ENCODE data around the gene MFN2. TPM values are rescaled to one million over a fixed set of nuclear protein-coding genes. Genes with fewer than 3 reads are reported as not detected.

Gene MFN2
- total and polyA plus RNA-seq, 4 donors, result 26.7 to 70.8 (median 39.9) TPM

DNA sequence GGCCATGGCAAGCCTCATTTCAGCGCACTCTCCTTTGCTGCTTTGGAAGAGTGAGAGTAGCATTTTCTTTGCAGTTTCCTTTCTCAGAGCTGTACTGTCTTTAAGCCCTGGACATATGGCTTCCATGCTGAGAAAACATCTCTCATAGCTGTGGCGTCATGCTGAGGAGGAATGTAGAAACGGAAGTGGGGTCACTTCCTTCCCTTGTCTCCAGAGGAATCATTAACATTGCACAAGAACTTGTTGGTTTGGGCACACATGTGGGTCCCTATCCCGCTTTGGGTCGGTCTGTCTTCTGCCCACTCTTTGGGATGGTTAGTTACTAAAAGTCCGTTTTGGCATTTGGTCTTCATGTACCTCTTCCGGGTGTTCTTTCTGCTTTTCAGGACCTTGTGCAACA, 5.6 kb downstream of the MFN2 start:
- ATAC-seq (ENCODE audit: insufficient read depth, low FRiP score), result no peak
- Histone ChIP-seq H3K27ac (ENCODE audit: low read depth in 1 of 2, low read length in 1 of 2) (peak overlapping the region; percentile 27 to 54), H3K9ac (ENCODE audit: insufficient read depth in 1 of 2, low read length in 2 of 2) (no peak overlapping the region), H3K27me3 (ENCODE audit: control insufficient read depth in 3 of 3, insufficient read depth in 3 of 3, low read length in 2 of 3) (no peaks in the 10 kb centered on the region), H3K4me1 (ENCODE audit: control insufficient read depth in 5 of 5, insufficient read depth in 5 of 5, low read length in 5 of 5) (peaks cover 0 to 16% (median 5%) of the 10 kb centered on the region in 5 donors), H3K36me3 (ENCODE audit: control insufficient read depth in 4 of 4, insufficient read depth in 4 of 4, low read length in 4 of 4) (peaks cover 3 to 37% (median 31%) of the 10 kb centered on the region in 4 donors), H3K4me3 (no peak overlapping the region), H3K9me3 (ENCODE audit: control insufficient read depth in 4 of 4, insufficient read depth in 3 of 4, low read length in 3 of 4) (no peaks in the 10 kb centered on the region)
- 27 to 62% methylated on average over 7 of the region's 7 CpGs for WGBS, 2 donors
- DNase-seq, result no peak
- TF ChIP-seq, protein P1, sequence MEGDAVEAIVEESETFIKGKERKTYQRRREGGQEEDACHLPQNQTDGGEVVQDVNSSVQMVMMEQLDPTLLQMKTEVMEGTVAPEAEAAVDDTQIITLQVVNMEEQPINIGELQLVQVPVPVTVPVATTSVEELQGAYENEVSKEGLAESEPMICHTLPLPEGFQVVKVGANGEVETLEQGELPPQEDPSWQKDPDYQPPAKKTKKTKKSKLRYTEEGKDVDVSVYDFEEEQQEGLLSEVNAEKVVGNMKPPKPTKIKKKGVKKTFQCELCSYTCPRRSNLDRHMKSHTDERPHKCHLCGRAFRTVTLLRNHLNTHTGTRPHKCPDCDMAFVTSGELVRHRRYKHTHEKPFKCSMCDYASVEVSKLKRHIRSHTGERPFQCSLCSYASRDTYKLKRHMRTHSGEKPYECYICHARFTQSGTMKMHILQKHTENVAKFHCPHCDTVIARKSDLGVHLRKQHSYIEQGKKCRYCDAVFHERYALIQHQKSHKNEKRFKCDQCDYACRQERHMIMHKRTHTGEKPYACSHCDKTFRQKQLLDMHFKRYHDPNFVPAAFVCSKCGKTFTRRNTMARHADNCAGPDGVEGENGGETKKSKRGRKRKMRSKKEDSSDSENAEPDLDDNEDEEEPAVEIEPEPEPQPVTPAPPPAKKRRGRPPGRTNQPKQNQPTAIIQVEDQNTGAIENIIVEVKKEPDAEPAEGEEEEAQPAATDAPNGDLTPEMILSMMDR (IDR thresholded peaks at IDR 0.05; ENCODE audit: control extremely low read depth, extremely low read depth), result no peak

GRCh38 chr1:11989669-11990068, 9.4 kb downstream of the MFN2 start:
- TF ChIP-seq, protein P1 (IDR thresholded peaks at IDR 0.05; ENCODE audit: control extremely low read depth, extremely low read depth), result no peak
- DNase-seq, result no peak
- ATAC-seq (ENCODE audit: insufficient read depth, low FRiP score), result no peak
- Histone ChIP-seq H3K4me3 (no peak overlapping the region), H3K9ac (ENCODE audit: insufficient read depth in 1 of 2, low read length in 2 of 2) (no peak overlapping the region), H3K27ac (ENCODE audit: low read depth in 1 of 2, low read length in 1 of 2) (peak overlapping the region; percentile 83 to 95), H3K27me3 (ENCODE audit: control insufficient read depth in 3 of 3, insufficient read depth in 3 of 3, low read length in 2 of 3) (no peaks in the 10 kb centered on the region), H3K9me3 (ENCODE audit: control insufficient read depth in 4 of 4, insufficient read depth in 3 of 4, low read length in 3 of 4) (no peaks in the 10 kb centered on the region), H3K36me3 (ENCODE audit: control insufficient read depth in 4 of 4, insufficient read depth in 4 of 4, low read length in 4 of 4) (peaks cover 5 to 39% (median 32%) of the 10 kb centered on the region in 4 donors), H3K4me1 (ENCODE audit: control insufficient read depth in 5 of 5, insufficient read depth in 5 of 5, low read length in 5 of 5) (peaks cover 0 to 8% (median 0%) of the 10 kb centered on the region in 5 donors)
- WGBS, 2 donors, result 93 to 95% methylated on average over 7 of the region's 7 CpGs

DNA sequence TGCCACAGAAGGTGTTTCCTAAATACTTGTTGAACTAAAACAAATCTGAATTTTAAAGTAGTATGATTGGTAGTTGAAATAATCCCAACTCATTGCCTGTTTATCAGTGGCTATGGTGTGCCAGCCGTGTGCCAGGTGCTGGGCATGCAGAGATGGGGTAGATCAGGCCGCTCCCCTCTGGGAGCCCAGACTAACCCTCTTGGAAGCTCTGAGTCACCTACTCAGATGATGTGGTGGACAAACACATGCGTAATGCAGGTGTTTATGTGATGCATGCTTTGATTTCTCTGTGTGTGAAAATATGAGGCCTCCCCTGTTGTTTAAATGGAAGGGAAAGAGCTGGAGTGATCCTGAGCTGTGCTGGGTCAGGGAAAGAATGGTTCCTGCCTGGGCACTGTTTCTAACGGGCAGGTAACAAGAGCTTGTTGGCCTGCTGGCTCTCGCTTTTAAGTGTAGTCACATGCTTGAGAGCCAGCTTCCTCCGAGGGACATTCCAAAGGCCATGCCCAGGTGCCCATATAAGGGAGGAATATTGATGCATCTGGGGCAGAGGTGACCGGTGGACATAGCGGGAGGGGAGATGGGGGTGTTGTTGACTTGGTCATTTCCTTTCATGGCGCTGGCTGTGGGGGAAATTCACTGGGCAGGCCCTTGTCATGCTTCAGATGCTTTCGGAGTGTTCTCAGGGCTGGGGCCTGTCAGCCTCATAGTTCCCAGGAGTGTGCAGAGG, 10.2 kb downstream of the MFN2 start:
- Histone ChIP-seq H3K27me3 (ENCODE audit: control insufficient read depth in 3 of 3, insufficient read depth in 3 of 3, low read length in 2 of 3) (no peaks in the 10 kb centered on the region), H3K4me1 (ENCODE audit: control insufficient read depth in 5 of 5, insufficient read depth in 5 of 5, low read length in 5 of 5) (peaks cover 0 to 8% (median 0%) of the 10 kb centered on the region in 5 donors), H3K36me3 (ENCODE audit: control insufficient read depth in 4 of 4, insufficient read depth in 4 of 4, low read length in 4 of 4) (peaks cover 9 to 39% (median 33%) of the 10 kb centered on the region in 4 donors), H3K9ac (ENCODE audit: insufficient read depth in 1 of 2, low read length in 2 of 2) (no peak overlapping the region), H3K4me3 (no peak overlapping the region), H3K9me3 (ENCODE audit: control insufficient read depth in 4 of 4, insufficient read depth in 3 of 4, low read length in 3 of 4) (no peaks in the 10 kb centered on the region), H3K27ac (ENCODE audit: low read depth in 1 of 2, low read length in 1 of 2) (peak overlapping the region; percentile 86 to 95)
- ATAC-seq (ENCODE audit: insufficient read depth, low FRiP score), result peak; percentile 70
- 63 to 83% methylated on average over 10 of the region's 10 CpGs for WGBS, 2 donors
- DNase-seq, result no peak
- TF ChIP-seq, protein P1 (IDR thresholded peaks at IDR 0.05; ENCODE audit: control extremely low read depth, extremely low read depth), result no peak
